ENCODE results near the gene EBLN2.
"Not testable (repeated sequence)": the region's sequence is repeated elsewhere in the genome, so short reads cannot be mapped to it uniquely, and the experiment has no call there.

Gene EBLN2

DNA sequence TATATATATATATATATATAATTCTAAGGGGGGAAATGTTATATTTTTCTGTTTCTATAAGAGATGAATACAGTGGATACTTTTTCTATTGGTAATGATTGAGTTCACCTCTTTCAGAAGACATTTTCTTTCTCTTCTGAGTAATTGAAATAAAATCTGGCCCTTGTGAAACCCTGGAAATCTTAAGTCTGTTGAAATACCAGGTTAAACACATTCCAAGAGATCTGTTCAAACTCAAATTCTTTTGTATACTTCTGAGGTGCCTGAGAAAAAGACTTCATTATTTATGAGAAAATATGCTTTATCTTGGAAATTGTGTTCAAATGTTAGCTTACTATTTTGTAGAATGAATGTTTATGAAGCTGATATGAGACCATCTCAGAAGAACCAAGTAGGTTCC lies 4.8 kb downstream of the EBLN2 start:
- not testable (repeated sequence) for DNase-seq

- no peak for DNase-seq
These were observed 7.0 kb downstream of the EBLN2 start for GRCh38 chr3:73068419-73068818.

DNA sequence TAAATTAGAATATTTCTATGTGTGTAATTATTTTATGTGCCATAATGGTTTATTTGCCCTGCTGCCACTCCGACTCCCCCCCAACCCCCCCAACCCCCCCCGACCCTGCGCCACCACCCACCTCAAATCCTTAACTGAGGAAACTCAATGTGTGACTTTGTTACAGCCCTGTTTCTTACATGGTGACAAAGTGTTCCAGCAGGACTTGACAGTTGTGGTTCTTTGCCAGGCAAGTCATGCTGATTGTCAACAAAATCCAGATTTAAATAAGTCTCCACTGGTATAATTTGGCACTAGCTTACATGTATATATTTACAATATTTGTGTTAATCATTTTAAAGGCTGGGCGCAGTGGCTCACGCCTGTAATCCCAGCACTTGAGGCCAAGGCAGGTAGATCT lies 7.7 kb downstream of the EBLN2 start:
- no peak for DNase-seq

GRCh38 chr3:73069775-73070444 lies 8.5 kb downstream of the EBLN2 start:
- no peak for DNase-seq

- no peak for DNase-seq
These were observed 9.5 kb downstream of the EBLN2 start for GRCh38 chr3:73070675-73071575.

- no peak for DNase-seq
These were observed 10.5 kb downstream of the EBLN2 start for GRCh38 chr3:73071952-73072351.

DNA sequence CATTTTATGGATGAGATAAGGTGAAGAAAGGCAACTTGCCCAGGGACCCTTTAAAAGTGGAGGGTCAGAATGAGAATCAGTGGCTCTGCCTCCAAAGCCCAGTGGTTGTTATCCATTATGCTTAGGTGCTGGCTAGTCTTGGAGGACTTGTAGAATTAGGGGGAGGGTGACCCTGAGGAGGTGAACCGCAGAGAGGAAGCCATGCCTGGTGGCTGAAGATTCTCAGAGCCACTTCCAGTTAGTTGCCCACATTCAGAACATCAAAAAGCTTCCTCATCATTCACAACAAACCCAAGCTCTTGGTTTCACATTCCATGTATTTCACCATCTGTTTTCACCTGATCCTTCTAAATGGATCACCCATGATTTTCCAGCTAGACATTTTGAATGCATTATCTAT lies 11.2 kb downstream of the EBLN2 start:
- DNase-seq: no peak

DNA sequence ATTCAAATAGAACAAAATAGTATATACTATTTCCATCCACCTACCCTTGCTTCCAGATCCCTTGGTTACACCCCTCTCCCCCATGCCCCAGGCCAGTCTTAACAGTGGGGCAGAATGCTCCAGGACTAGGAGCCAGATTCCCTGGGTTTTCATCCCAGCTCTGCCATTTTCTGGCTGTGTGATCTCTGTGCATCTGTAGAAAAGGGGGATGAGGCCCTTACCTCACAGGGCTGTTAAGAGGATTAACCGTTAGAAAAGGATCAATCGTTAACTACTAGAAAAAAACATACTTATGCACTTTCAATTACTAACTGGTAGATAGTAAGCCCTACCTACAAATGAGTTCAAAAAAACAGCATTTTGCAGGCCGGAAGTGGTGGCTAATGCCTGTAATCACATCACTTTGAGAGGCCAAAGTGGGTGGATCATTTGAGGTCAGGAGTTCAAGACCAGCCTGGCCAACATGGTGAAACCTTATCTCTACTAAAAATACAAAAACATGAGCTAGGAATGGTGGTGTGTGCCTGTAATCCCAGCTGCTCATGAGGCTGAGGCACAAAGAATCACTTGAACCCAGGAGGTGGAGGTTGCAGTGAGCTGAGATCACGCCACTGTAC lies 11.7 kb downstream of the EBLN2 start:
- no peak for DNase-seq

DNA sequence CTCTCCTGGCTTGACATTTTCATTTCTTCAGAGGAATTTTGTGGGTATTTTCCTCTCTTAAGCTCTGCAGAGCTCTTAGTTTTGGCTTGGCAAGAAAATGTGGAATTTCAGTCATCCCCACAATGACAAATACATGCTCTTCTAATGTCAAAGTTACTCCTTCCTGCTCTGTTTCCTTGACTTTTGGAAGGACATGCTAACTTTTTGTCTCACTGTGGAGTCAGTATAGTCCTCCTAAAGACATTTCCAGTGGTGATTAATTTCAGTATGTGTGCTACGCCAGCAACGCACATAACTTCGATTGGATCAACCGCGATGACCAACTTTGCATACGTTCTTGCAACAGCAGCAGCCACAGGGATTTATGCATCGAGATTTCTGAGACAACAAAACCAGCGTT lies 13.3 kb downstream of the EBLN2 start:
- no peak for DNase-seq

DNA sequence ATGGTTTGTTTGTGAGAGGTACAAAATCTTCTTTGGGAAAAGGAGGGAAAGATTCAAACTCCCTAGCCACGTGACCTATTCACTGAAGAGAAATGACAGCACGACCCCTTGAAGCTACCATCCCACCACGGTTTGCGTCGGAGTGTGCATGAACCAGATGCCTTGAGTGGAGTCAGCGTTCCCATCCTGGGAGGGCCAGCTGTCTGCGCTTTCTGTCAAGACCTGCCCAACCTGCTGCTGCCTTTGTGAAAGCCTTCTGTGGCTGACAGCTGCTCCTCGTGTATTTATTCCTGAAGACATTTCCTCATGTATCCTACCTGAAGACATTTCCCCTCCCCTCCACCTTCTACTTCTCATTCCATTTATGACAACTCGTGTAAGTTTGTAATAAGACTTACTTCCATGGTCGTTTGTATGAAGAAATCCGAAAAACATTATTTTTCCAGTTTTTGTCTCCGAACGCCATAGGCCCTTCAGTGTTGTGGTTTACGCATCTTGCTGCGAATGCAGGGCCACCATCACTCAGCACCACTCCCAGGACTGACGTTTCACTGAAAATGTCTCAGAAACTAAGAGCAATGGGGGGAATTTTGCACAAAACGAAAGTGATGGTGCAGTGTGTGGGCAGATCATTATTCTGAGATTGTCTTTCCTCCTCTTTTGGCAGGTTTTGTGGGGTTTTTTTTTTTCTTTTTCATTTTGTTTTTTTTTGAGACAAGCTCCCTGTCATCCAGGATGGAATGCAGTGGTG lies 18.9 kb downstream of the EBLN2 start:
- DNase-seq: no peak

DNA sequence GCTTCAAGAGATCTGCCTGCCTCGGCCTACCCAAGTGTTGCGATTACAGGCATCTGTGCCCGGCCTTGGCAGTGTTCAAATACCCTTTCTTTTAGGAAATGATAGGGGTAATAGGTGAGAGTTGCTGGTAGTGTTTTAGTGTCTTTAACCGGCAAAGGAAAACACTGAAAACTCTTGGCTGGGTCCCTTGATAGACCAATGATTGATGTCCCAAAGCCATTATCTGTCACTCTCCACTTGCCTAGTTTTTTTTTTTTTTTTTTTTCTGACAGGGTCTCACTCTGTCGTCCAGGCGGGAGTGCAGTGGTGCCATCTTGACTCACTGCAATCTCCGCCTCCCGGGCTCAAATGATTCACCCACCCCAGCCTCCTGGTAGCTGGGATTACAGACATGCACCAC lies 19.7 kb downstream of the EBLN2 start:
- DNase-seq: no peak

DNA sequence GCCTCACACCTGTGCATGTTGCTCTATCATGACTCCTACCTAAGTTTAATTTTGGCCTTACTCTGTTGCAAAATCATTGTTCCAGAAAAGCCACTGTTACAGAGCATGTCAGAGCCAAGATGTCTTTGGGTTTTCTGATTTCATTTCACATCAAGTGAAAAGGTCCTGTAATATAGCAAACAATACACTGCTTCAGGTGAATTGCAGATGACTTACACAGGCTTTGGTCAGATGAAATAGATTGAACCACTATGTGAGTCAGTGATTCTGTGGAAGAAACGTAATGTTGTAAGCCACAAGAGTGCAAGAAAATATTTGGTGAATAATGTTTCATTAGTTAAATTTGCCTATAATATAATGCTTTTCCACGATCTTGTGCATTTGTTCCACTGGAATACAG lies 22.7 kb downstream of the EBLN2 start:
- no peak for DNase-seq

DNA sequence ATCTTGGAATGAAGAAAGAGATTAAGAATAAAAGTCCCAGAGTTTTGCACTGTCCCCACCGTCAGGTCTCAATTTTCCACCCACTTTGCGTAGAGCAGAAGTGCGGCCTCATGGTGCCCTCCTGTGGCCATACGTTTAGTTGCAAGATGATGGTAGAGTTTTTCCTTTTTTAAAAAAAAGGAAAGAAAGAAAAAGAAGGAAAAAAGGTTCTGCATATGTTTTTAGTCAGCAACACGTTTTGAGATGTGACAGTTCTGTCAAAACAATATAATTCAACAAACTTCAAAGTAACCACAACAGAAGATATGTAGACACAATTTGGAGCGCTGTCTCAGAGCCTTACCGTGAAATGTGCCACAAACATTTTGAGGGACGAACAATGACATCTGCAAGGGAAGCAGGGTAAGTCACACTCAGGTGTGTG lies 24.6 kb downstream of the EBLN2 start:
- peak; percentile 4 for DNase-seq

- no peak for DNase-seq
These were observed 32.7 kb downstream of the EBLN2 start for GRCh38 chr3:73094129-73094528.

GRCh38 chr3:73094951-73095350 lies 33.5 kb downstream of the EBLN2 start:
- peak; percentile 35 for DNase-seq

DNA sequence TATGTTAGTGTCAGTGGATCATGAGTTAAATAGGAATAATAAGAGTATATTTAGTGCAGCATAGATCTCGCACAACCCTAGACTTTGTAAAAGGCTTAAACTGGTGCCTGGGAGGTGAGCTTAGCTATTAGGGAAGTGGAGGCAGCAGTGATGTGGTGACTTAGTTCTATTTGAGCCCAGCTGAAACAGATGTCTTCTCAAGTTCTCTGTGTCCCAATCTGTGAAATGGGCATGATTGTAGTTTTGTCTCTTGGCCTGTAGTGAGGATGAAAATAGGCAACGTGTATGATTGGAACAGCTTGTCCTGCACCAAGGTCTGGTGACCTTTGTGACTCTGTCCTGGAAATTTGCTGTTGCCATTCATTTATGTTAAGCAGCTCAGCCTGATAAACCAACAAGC lies 34.7 kb downstream of the EBLN2 start:
- DNase-seq: no peak

GRCh38 chr3:73098026-73098425 lies 36.6 kb downstream of the EBLN2 start:
- DNase-seq: no peak

DNA sequence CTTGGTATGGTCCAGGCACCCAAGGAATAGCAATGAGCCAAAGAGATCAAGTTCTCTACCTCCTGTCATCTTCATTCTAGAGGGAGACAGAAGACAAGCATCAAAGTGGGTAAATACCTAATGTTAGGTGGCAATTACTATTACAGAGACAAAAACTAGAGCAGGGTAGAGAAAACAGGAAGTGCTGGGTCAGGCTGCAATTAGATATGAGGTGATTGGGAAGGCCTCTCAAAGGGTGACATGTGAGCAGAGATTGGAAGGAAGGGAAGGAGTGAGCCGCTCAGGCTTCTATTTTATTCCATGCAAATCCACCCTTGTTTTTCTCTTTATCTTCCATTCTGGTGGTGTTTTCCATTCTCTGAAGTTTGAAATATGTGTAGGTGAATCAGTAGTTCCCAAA lies 37.4 kb downstream of the EBLN2 start:
- no peak for DNase-seq

DNA sequence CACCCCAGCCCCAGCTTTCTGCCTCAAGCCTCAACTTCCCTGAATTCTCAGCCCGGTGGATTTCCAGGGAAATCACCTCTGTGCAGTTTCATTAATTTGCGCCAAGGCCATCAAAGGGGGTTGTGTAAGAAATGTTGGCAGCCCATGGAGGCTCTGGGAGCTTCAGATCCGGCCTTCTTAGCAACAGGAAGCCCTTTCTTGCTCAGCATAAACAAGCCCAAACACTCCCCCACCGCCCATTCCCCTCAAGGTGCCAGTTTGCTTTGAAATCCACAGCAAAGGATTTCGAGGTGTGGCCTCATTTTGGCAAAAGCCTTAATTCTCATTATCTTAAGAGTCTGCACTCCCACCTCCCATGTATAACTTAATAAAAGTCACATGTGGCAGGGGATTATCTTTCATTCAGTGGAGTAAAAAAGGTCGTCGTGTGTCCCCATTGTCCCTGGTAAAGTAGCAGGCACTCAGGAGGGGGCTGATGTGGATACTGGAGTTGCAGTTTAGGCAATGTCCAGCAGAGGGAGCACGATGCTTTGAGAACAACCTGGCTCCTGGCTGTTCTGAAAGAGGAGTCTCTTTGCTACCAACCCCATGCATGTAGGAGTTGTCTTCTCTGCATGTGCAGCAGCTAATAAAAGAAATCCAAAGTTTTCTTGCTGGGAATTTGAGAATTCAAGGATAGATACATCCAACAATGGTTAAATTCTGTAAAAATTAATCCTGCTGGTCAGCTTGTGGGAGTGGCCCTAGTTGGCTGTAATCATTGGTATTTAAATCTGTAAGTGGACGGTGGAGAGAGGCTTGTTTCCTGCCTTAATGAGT lies 39.5 kb downstream of the EBLN2 start:
- peak; percentile 62 for DNase-seq

DNA sequence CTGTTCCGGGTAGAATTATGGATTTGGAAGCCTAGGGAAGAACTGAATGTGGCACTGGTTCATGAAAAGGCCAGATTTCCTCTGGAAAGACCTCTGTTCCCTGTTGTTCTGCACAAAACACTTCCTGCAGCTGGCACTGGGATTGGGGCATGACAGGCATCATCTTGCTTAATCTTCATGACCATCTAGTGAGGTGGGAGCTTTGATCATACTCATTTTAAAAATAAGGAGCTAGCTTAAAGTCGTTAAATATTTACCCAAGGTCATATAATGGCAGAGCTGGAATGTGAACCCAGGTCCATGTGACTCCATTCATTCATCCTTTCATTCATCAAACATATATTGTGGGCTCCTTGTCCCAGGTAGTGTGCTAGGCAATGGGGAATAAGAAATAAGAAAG lies 40.4 kb downstream of the EBLN2 start:
- no peak for DNase-seq

GRCh38 chr3:73107215-73107614 lies 45.8 kb downstream of the EBLN2 start:
- no peak for DNase-seq

GRCh38 chr3:73107676-73108187 lies 46.3 kb downstream of the EBLN2 start:
- DNase-seq: no peak
